ENCODE results near the gene KAT2B.
A peak's percentile ranks its signal among the peaks of the same experiment; 100 is the strongest.

KAT2B gene

GRCh38 chr3:20143519-20143918 is 103.3 kb downstream of the KAT2B start:
- DNase-seq (ENCODE audit: low read depth): no peak

- DNase-seq (ENCODE audit: low read depth): no peak
Observed at GRCh38 chr3:20145874-20146273, 105.6 kb downstream of the KAT2B start.

- no peak for DNase-seq (ENCODE audit: low read depth)
Observed at GRCh38 chr3:20146301-20146700, 106.1 kb downstream of the KAT2B start.

- DNase-seq (ENCODE audit: low read depth): no peak
Observed at GRCh38 chr3:20147361-20147760, 107.1 kb downstream of the KAT2B start.

- no peak for DNase-seq (ENCODE audit: low read depth)
Observed at GRCh38 chr3:20148466-20148865, 108.2 kb downstream of the KAT2B start.

- DNase-seq (ENCODE audit: low read depth): no peak
Observed at GRCh38 chr3:20154078-20154477, 113.8 kb downstream of the KAT2B start.

- no peak for DNase-seq (ENCODE audit: low read depth)
Observed at GRCh38 chr3:20154928-20155327, 114.7 kb downstream of the KAT2B start.

- DNase-seq (ENCODE audit: low read depth): no peak
Observed at GRCh38 chr3:20160230-20160629, 120.0 kb downstream of the KAT2B start.

- DNase-seq (ENCODE audit: low read depth): no peak
Observed at GRCh38 chr3:20161714-20162113, 121.5 kb downstream of the KAT2B start.

GRCh38 chr3:20173844-20174410 is 133.7 kb downstream of the KAT2B start:
- DNase-seq (ENCODE audit: low read depth): no peak

GRCh38 chr3:20181276-20181675 is 141.0 kb downstream of the KAT2B start:
- DNase-seq (ENCODE audit: low read depth): no peak

GRCh38 chr3:20182206-20182605 is 142.0 kb downstream of the KAT2B start:
- DNase-seq (ENCODE audit: low read depth): no peak

- peak; percentile 1 for DNase-seq (ENCODE audit: low read depth)
Observed at GRCh38 chr3:20185331-20185678, 145.1 kb downstream of the KAT2B start.

- peak; percentile 100 for DNase-seq (ENCODE audit: low read depth)
Observed at GRCh38 chr3:20185679-20186599, 145.7 kb downstream of the KAT2B start, which contains the start of gene SGO1. TSS of gene SGO1 (minus strand) at chr3:20186206. CDS start at chr3:20184027, 2,179 bp downstream.

- no peak for DNase-seq (ENCODE audit: low read depth)
Observed at GRCh38 chr3:20186600-20187004, 146.4 kb downstream of the KAT2B start.

- no peak for DNase-seq (ENCODE audit: low read depth)
Observed at GRCh38 chr3:20190991-20191390, 150.7 kb downstream of the KAT2B start.

GRCh38 chr3:20194793-20195460 is 154.7 kb downstream of the KAT2B start:
- no peak for DNase-seq (ENCODE audit: low read depth)

GRCh38 chr3:20197775-20198174 is 157.5 kb downstream of the KAT2B start:
- no peak for DNase-seq (ENCODE audit: low read depth)

GRCh38 chr3:20201143-20201542 is 160.9 kb downstream of the KAT2B start:
- no peak for DNase-seq (ENCODE audit: low read depth)

Measured in activated T-cell treated with anti-CD3 and anti-CD28 coated beads for 24 hours (primary cell).